HG02870 (cell line): ENCODE results near the gene UCP3.
"Not testable (repeated sequence)": the region's sequence is repeated elsewhere in the genome, so short reads cannot be mapped to it uniquely, and the experiment has no call there.

Experiments used
- ATAC-seq: cut with Tn5 transposase; IDR thresholded peaks from one replicate; pipeline ENCODE4 v1.9.1; 2021; ENCODE audit warnings: mild to moderate bottlenecking, moderate library complexity; ENCODE audit not compliant: unreplicated experiment

UCP3 gene

GRCh38 chr11:74002832-74003231 is 6.1 kb downstream of the UCP3 start:
- ATAC-seq, result no peak

GRCh38 chr11:74001822-74002286 is 7.0 kb downstream of the UCP3 start:
- ATAC-seq, result no peak

- ATAC-seq, result no peak
Observed at GRCh38 chr11:74000307-74001133, 8.4 kb downstream of the UCP3 start.

GRCh38 chr11:73999581-74000306 is 9.1 kb downstream of the UCP3 start:
- no peak for ATAC-seq

- ATAC-seq, result no peak
Observed at GRCh38 chr11:73998846-73999575, 9.9 kb downstream of the UCP3 start.

- ATAC-seq, result no peak
Observed at GRCh38 chr11:73997120-73997770, 11.6 kb downstream of the UCP3 start.

GRCh38 chr11:73996161-73996747 is 12.6 kb downstream of the UCP3 start:
- ATAC-seq, result no peak

- ATAC-seq, result peak; percentile 47
Observed at GRCh38 chr11:73995731-73996130, 13.2 kb downstream of the UCP3 start.

GRCh38 chr11:73995247-73995646 is 13.6 kb downstream of the UCP3 start:
- no peak for ATAC-seq

GRCh38 chr11:73991471-73992006 is 17.3 kb downstream of the UCP3 start:
- no peak for ATAC-seq

GRCh38 chr11:73990730-73991129 is 18.2 kb downstream of the UCP3 start:
- no peak for ATAC-seq

GRCh38 chr11:73989156-73989555 is 19.7 kb downstream of the UCP3 start:
- no peak for ATAC-seq

- no peak for ATAC-seq
Observed at GRCh38 chr11:73988227-73988626, 20.7 kb downstream of the UCP3 start.

- not testable (repeated sequence) for ATAC-seq
Observed at GRCh38 chr11:73985661-73986060, 23.2 kb downstream of the UCP3 start.

GRCh38 chr11:73983741-73984538 is 24.9 kb downstream of the UCP3 start:
- ATAC-seq, result no peak

GRCh38 chr11:73982990-73983740 is 25.7 kb downstream of the UCP3 start:
- ATAC-seq, result peak; percentile 70

- ATAC-seq, result peak; percentile 45
Observed at GRCh38 chr11:73982595-73982989, 26.3 kb downstream of the UCP3 start, which contains the start of gene UCP2. Gene UCP2 (minus strand): TSS chr11:73982843. CDS start chr11:73978378, 4,465 bp downstream.

- no peak for ATAC-seq
Observed at GRCh38 chr11:73981051-73981805, 27.7 kb downstream of the UCP3 start.
